Adipocyte (in vitro differentiated cells): ENCODE data around the gene GAD1.

Source experiments
- DNase-seq: peaks from one replicate; pipeline ENCODE4 v3.0.0-alpha.2; 2015; ENCODE audit warnings: low read depth
- H3K27me3 ChIP-seq: replicated peaks from 2 replicates; pipeline ENCODE4 v1.7.0; 2013; ENCODE audit warnings: mild to moderate bottlenecking, low read length, moderate library complexity; ENCODE audit not compliant: control insufficient read depth, insufficient read depth
- H3K36me3 ChIP-seq: 2 replicates; pipeline ENCODE4 v1.7.0; 2013; ENCODE audit warnings: low read length, mild to moderate bottlenecking, moderate library complexity; ENCODE audit not compliant: control insufficient read depth, insufficient read depth, severe bottlenecking
- H3K4me1 ChIP-seq: 2 replicates; pipeline ENCODE4 v1.7.0; 2013; ENCODE audit warnings: mild to moderate bottlenecking, low read length, moderate library complexity; ENCODE audit not compliant: control insufficient read depth, insufficient read depth
- H3K4me3 ChIP-seq: 2 replicates; pipeline ENCODE4 v1.7.0; 2013; ENCODE audit warnings: mild to moderate bottlenecking, low read length, moderate library complexity
- H3K9ac ChIP-seq: 2 replicates; pipeline ENCODE4 v1.7.0; 2013; ENCODE audit warnings: mild to moderate bottlenecking, low read length, moderate library complexity
- H3K9me3 ChIP-seq: 2 replicates; pipeline ENCODE4 v1.7.0; 2013; ENCODE audit warnings: mild to moderate bottlenecking, low read length, moderate library complexity; ENCODE audit not compliant: control insufficient read depth

GAD1 gene

GRCh38 chr2:170851635-170852034 lies 34.9 kb downstream of the GAD1 start:
- H3K4me1 ChIP-seq = peaks cover 6% of the 10 kb centered on the region
- no peaks in the 10 kb centered on the region for H3K9me3 ChIP-seq
- H3K36me3 ChIP-seq = no peaks in the 10 kb centered on the region
- no peak overlapping the region for H3K4me3 ChIP-seq
- no peaks in the 10 kb centered on the region for H3K27me3 ChIP-seq
- H3K9ac ChIP-seq = no peak overlapping the region
- DNase-seq = no peak

GRCh38 chr2:170856066-170856465 lies 39.4 kb downstream of the GAD1 start:
- Histone ChIP-seq H3K4me3 (no peak overlapping the region), H3K27me3 (no peaks in the 10 kb centered on the region), H3K4me1 (no peaks in the 10 kb centered on the region), H3K9ac (no peak overlapping the region), H3K9me3 (no peaks in the 10 kb centered on the region), H3K36me3 (no peaks in the 10 kb centered on the region)
- no peak for DNase-seq

GRCh38 chr2:170862286-170862902 lies 45.7 kb downstream of the GAD1 start:
- Histone ChIP-seq H3K9me3 (no peaks in the 10 kb centered on the region), H3K9ac (no peak overlapping the region), H3K4me1 (no peaks in the 10 kb centered on the region), H3K4me3 (no peak overlapping the region), H3K27me3 (no peaks in the 10 kb centered on the region), H3K36me3 (no peaks in the 10 kb centered on the region)
- DNase-seq = no peak

- Histone ChIP-seq H3K9me3 (no peaks in the 10 kb centered on the region), H3K36me3 (no peaks in the 10 kb centered on the region), H3K27me3 (no peaks in the 10 kb centered on the region), H3K4me3 (no peak overlapping the region), H3K9ac (no peak overlapping the region), H3K4me1 (no peaks in the 10 kb centered on the region)
- DNase-seq = no peak
These were observed 46.4 kb downstream of the GAD1 start for GRCh38 chr2:170863087-170863486.

- Histone ChIP-seq H3K36me3 (no peaks in the 10 kb centered on the region), H3K4me3 (no peak overlapping the region), H3K27me3 (no peaks in the 10 kb centered on the region), H3K9ac (no peak overlapping the region), H3K4me1 (no peaks in the 10 kb centered on the region), H3K9me3 (no peaks in the 10 kb centered on the region)
- DNase-seq = no peak
These were observed 52.3 kb downstream of the GAD1 start for GRCh38 chr2:170869036-170869435.

GRCh38 chr2:170869461-170869860 lies 52.8 kb downstream of the GAD1 start:
- H3K27me3 ChIP-seq = no peaks in the 10 kb centered on the region
- H3K9ac ChIP-seq = no peak overlapping the region
- H3K9me3 ChIP-seq = no peaks in the 10 kb centered on the region
- no peaks in the 10 kb centered on the region for H3K4me1 ChIP-seq
- no peak overlapping the region for H3K4me3 ChIP-seq
- no peaks in the 10 kb centered on the region for H3K36me3 ChIP-seq
- no peak for DNase-seq

- Histone ChIP-seq H3K9ac (no peak overlapping the region), H3K36me3 (no peaks in the 10 kb centered on the region), H3K4me3 (peak overlapping the region; percentile 70), H3K4me1 (no peaks in the 10 kb centered on the region), H3K9me3 (no peaks in the 10 kb centered on the region), H3K27me3 (no peaks in the 10 kb centered on the region)
- peak; percentile 85 for DNase-seq
These were observed 56.5 kb downstream of the GAD1 start for GRCh38 chr2:170873035-170873692.

GRCh38 chr2:170878066-170878465 lies 61.4 kb downstream of the GAD1 start:
- H3K9me3 ChIP-seq = no peaks in the 10 kb centered on the region
- peaks cover 10% of the 10 kb centered on the region for H3K27me3 ChIP-seq
- H3K4me3 ChIP-seq = no peak overlapping the region
- no peaks in the 10 kb centered on the region for H3K4me1 ChIP-seq
- H3K9ac ChIP-seq = no peak overlapping the region
- no peaks in the 10 kb centered on the region for H3K36me3 ChIP-seq
- no peak for DNase-seq

GRCh38 chr2:170878505-170878904 lies 61.8 kb downstream of the GAD1 start:
- Histone ChIP-seq H3K36me3 (no peaks in the 10 kb centered on the region), H3K4me3 (no peak overlapping the region), H3K27me3 (peaks cover 10% of the 10 kb centered on the region), H3K4me1 (no peaks in the 10 kb centered on the region), H3K9me3 (no peaks in the 10 kb centered on the region), H3K9ac (no peak overlapping the region)
- DNase-seq = no peak

- H3K36me3 ChIP-seq = no peaks in the 10 kb centered on the region
- H3K9me3 ChIP-seq = no peaks in the 10 kb centered on the region
- DNase-seq = no peak
- peaks cover 10% of the 10 kb centered on the region for H3K27me3 ChIP-seq
- peaks cover 6% of the 10 kb centered on the region for H3K4me1 ChIP-seq
- H3K4me3 ChIP-seq = no peak overlapping the region
- no peak overlapping the region for H3K9ac ChIP-seq
These were observed 65.2 kb downstream of the GAD1 start for GRCh38 chr2:170881840-170882239.

GRCh38 chr2:170882758-170883157 lies 66.1 kb downstream of the GAD1 start:
- Histone ChIP-seq H3K4me3 (no peak overlapping the region), H3K9me3 (no peaks in the 10 kb centered on the region), H3K9ac (no peak overlapping the region), H3K27me3 (peaks cover 10% of the 10 kb centered on the region), H3K4me1 (peaks cover 6% of the 10 kb centered on the region), H3K36me3 (no peaks in the 10 kb centered on the region)
- DNase-seq = no peak

GRCh38 chr2:170883683-170884082 lies 67.0 kb downstream of the GAD1 start:
- peaks cover 10% of the 10 kb centered on the region for H3K27me3 ChIP-seq
- H3K4me1 ChIP-seq = peaks cover 6% of the 10 kb centered on the region
- H3K36me3 ChIP-seq = no peaks in the 10 kb centered on the region

More at GRCh38 chr2:170883683-170884082, 67.0 kb downstream of the GAD1 start:
- Histone ChIP-seq H3K4me3 (no peak overlapping the region), H3K9me3 (no peaks in the 10 kb centered on the region), H3K9ac (no peak overlapping the region)
- DNase-seq = no peak
